GM23338 (cell line): Measurements from ENCODE around the gene ALDH1A2.

ENCODE experiments used
- CREB1 ChIP-seq: fragments of 250-450 bp; sonication (Bioruptor Pico); IDR thresholded peaks from 2 replicates; pipeline ENCODE4 v1.5.0; 2020; ENCODE audit warnings: low read depth, mild to moderate bottlenecking, moderate library complexity
- EZH2 ChIP-seq: fragments of 200-600 bp; sonication (generic); IDR thresholded peaks from one replicate; pipeline ENCODE4 v1.8.0; 2017; ENCODE audit warnings: antibody characterized with exemption, mild to moderate bottlenecking, low read depth; ENCODE audit not compliant: unreplicated experiment
- EZH2phosphoT487 ChIP-seq: fragments of 200-600 bp; sonication (generic); IDR thresholded peaks from one replicate; pipeline ENCODE4 v1.8.1; 2018; ENCODE audit warnings: antibody characterized with exemption; ENCODE audit not compliant: unreplicated experiment
- JUNB ChIP-seq: IDR thresholded peaks from one replicate; pipeline ENCODE4 v1.6.1; 2016; ENCODE audit warnings: antibody characterized with exemption; ENCODE audit not compliant: unreplicated experiment
- NANOG ChIP-seq: IDR thresholded peaks from 2 replicates; pipeline ENCODE4 v1.6.1; 2016; ENCODE audit warnings: antibody characterized with exemption, borderline replicate concordance
- POLR2AphosphoS5 ChIP-seq: IDR thresholded peaks from 2 replicates; pipeline ENCODE4 v1.6.1; 2016; ENCODE audit warnings: antibody characterized with exemption, low read depth
- ZNF114 ChIP-seq: fragments of 250-450 bp; sonication (Bioruptor Pico); IDR thresholded peaks from 2 replicates; pipeline ENCODE4 v1.5.0; 2020; ENCODE audit warnings: mild to moderate bottlenecking, moderate library complexity
- ZNF331 ChIP-seq: fragments of 250-450 bp; sonication (Bioruptor Pico); IDR thresholded peaks from 2 replicates; pipeline ENCODE4 v1.5.0; 2020; ENCODE audit warnings: low read depth, mild to moderate bottlenecking, moderate library complexity
- TF ChIP-seq, protein P1 (sequence below), 2 experiments: fragments of 200-600 bp in 1 of 2; sonication (generic) in 1 of 2; conservative IDR thresholded peaks; 2 replicates each; pipeline versions ENCODE4 v1.5.1 to v1.6.1; 2016 to 2017; ENCODE audit warnings: antibody characterized with exemption in 2 of 2, low read depth in 2 of 2, mild to moderate bottlenecking in 2 of 2, moderate library complexity in 1 of 2
- TF ChIP-seq, protein P2 (sequence below): IDR thresholded peaks from one replicate; pipeline ENCODE4 v1.6.1; 2018; ENCODE audit warnings: antibody characterized with exemption; ENCODE audit not compliant: unreplicated experiment

DNA sequence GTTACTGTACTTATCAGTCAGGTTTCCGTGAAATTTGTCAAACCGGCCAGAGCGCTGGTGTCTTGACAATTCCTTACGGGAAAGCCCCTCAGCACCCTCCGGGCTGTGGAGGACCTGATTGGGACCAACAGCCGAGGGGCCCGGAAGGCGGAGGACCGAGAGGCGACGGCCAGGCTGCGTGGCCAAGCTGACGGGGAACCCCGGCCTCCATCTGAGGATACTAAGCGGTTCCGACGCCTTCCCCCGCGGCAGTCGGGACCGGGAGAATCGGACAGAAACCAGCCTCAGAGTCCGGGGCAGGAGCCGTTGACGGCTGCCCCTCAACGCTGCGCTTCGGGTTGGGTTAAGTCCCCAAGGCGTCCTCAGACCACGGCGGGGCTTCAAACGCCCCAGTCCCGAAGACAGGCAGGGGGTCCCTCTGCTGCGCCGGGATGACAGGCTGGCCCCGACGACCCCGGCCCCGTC lies 499 bp downstream of the ALDH1A2 start:
- TF ChIP-seq, protein P1, sequence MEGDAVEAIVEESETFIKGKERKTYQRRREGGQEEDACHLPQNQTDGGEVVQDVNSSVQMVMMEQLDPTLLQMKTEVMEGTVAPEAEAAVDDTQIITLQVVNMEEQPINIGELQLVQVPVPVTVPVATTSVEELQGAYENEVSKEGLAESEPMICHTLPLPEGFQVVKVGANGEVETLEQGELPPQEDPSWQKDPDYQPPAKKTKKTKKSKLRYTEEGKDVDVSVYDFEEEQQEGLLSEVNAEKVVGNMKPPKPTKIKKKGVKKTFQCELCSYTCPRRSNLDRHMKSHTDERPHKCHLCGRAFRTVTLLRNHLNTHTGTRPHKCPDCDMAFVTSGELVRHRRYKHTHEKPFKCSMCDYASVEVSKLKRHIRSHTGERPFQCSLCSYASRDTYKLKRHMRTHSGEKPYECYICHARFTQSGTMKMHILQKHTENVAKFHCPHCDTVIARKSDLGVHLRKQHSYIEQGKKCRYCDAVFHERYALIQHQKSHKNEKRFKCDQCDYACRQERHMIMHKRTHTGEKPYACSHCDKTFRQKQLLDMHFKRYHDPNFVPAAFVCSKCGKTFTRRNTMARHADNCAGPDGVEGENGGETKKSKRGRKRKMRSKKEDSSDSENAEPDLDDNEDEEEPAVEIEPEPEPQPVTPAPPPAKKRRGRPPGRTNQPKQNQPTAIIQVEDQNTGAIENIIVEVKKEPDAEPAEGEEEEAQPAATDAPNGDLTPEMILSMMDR (conservative IDR thresholded peaks at IDR 0.05; ENCODE audit: low read depth in 2 of 2) = no peak
- TF ChIP-seq CREB1 = no peak
- TF ChIP-seq ZNF114 (CRISPR knock-in tag) = no peak
- no peak for TF ChIP-seq JUNB
- TF ChIP-seq EZH2phosphoT487 = no peak
- TF ChIP-seq EZH2 = peak; percentile 63
- no peak for TF ChIP-seq POLR2AphosphoS5
- TF ChIP-seq, protein P2, sequence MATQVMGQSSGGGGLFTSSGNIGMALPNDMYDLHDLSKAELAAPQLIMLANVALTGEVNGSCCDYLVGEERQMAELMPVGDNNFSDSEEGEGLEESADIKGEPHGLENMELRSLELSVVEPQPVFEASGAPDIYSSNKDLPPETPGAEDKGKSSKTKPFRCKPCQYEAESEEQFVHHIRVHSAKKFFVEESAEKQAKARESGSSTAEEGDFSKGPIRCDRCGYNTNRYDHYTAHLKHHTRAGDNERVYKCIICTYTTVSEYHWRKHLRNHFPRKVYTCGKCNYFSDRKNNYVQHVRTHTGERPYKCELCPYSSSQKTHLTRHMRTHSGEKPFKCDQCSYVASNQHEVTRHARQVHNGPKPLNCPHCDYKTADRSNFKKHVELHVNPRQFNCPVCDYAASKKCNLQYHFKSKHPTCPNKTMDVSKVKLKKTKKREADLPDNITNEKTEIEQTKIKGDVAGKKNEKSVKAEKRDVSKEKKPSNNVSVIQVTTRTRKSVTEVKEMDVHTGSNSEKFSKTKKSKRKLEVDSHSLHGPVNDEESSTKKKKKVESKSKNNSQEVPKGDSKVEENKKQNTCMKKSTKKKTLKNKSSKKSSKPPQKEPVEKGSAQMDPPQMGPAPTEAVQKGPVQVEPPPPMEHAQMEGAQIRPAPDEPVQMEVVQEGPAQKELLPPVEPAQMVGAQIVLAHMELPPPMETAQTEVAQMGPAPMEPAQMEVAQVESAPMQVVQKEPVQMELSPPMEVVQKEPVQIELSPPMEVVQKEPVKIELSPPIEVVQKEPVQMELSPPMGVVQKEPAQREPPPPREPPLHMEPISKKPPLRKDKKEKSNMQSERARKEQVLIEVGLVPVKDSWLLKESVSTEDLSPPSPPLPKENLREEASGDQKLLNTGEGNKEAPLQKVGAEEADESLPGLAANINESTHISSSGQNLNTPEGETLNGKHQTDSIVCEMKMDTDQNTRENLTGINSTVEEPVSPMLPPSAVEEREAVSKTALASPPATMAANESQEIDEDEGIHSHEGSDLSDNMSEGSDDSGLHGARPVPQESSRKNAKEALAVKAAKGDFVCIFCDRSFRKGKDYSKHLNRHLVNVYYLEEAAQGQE = no peak
- TF ChIP-seq ZNF331 (CRISPR knock-in tag) = no peak
- no peak for TF ChIP-seq NANOG
